Activated CD8-positive, alpha-beta T cell treated with anti-CD3 and anti-CD28 coated beads for 36 hours (primary cell): ENCODE measurements around the gene ARHGAP1. TPM values are rescaled to one million over a fixed set of nuclear protein-coding genes. Genes with fewer than 3 reads are reported as not detected.
A peak's percentile ranks its signal among the peaks of the same experiment; 100 is the strongest.
"Not testable (repeated sequence)": the region's sequence is repeated elsewhere in the genome, so short reads cannot be mapped to it uniquely, and the experiment has no call there.

Experiments
- ATAC-seq: fragments of 200-7000 bp; cut with Tn5 transposase; one replicate; pipeline ENCODE4 v1.10.0; 2021; ENCODE audit warnings: mild to moderate bottlenecking, moderate library complexity
- CTCF ChIA-PET: fragments of 350-600 bp; sonication (Branson Sonifier 250); formaldehyde crosslinking; loops from one replicate; lab custom pipeline; 2021; ENCODE audit warnings: antibody characterized with exemption; lab: Charles Lee
- POLR2A ChIA-PET: fragments of 350-600 bp; sonication (Branson Sonifier 250); formaldehyde crosslinking; loops from one replicate; lab custom pipeline; 2021; ENCODE audit warnings: antibody characterized with exemption; lab: Charles Lee
- DNase-seq: peaks from one replicate; pipeline ENCODE4 v3.0.0-alpha.2; 2020
- H3K27ac Mint-ChIP-seq: one replicate; pipeline ENCODE4 v1.8.0; 2021; ENCODE audit warnings: mild to moderate bottlenecking, mixed read lengths
- H3K27me3 Mint-ChIP-seq: one replicate; pipeline ENCODE4 v1.8.0; 2021; ENCODE audit warnings: mixed read lengths
- H3K36me3 Mint-ChIP-seq: one replicate; pipeline ENCODE4 v1.8.0; 2021; ENCODE audit warnings: low read depth, mixed read lengths
- H3K4me1 Mint-ChIP-seq: one replicate; pipeline ENCODE4 v1.8.0; 2021; ENCODE audit warnings: low read depth, mixed read lengths
- H3K4me3 Mint-ChIP-seq: one replicate; pipeline ENCODE4 v1.8.0; 2021; ENCODE audit warnings: mild to moderate bottlenecking, moderate library complexity, mixed read lengths
- H3K9me3 Mint-ChIP-seq: one replicate; pipeline ENCODE4 v1.8.0; 2021; ENCODE audit warnings: mixed read lengths
- intact Hi-C: fragments of 100-400 bp; cut with micrococcal nuclease; formaldehyde crosslinking; loops from one replicate; pipeline ENCODE4 v1.10.0; 2022
- total RNA-seq, 2 experiments: library from RNA; stranded (reverse); gene quantifications; one replicate each; pipeline ENCODE4 v1.2.3, GENCODE V29; 2021
- TF ChIP-seq, protein P1 (sequence below): fragments of 200-600 bp; IDR thresholded peaks from one replicate; pipeline ENCODE4 v1.8.0; 2022; ENCODE audit warnings: antibody characterized with exemption, mild to moderate bottlenecking

ARHGAP1 gene
- total RNA-seq, 2 experiments from 2014 or later = 32.7 to 34.5 TPM

- H3K9me3 Mint-ChIP-seq = no peaks in the 10 kb centered on the region
- H3K4me3 Mint-ChIP-seq = no peak overlapping the region
- intact Hi-C loops = no loop called here
- peak overlapping the region; percentile 91 for H3K27ac Mint-ChIP-seq
- peaks cover 18% of the 10 kb centered on the region for H3K36me3 Mint-ChIP-seq
- ATAC-seq (no peak), DNase-seq (no peak)
- peaks cover 66% of the 10 kb centered on the region for H3K4me1 Mint-ChIP-seq
- TF ChIP-seq, protein P1, sequence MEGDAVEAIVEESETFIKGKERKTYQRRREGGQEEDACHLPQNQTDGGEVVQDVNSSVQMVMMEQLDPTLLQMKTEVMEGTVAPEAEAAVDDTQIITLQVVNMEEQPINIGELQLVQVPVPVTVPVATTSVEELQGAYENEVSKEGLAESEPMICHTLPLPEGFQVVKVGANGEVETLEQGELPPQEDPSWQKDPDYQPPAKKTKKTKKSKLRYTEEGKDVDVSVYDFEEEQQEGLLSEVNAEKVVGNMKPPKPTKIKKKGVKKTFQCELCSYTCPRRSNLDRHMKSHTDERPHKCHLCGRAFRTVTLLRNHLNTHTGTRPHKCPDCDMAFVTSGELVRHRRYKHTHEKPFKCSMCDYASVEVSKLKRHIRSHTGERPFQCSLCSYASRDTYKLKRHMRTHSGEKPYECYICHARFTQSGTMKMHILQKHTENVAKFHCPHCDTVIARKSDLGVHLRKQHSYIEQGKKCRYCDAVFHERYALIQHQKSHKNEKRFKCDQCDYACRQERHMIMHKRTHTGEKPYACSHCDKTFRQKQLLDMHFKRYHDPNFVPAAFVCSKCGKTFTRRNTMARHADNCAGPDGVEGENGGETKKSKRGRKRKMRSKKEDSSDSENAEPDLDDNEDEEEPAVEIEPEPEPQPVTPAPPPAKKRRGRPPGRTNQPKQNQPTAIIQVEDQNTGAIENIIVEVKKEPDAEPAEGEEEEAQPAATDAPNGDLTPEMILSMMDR = no peak
- ChIA-PET POLR2A (interaction anchor here (0.6 to 1.3 kb wide), 3 partner anchors 23 to 409 kb away, joined by 3 read pairs; partner anchors contain the start of gene ATG13), CTCF (no interaction called here)
- H3K27me3 Mint-ChIP-seq = no peaks in the 10 kb centered on the region
Measured at GRCh38 chr11:46672381-46672839, 28.0 kb downstream of the ARHGAP1 start.

- intact Hi-C loops = no loop called here
- Mint-ChIP-seq H3K9me3 (no peaks in the 10 kb centered on the region), H3K27ac (peak overlapping the region; percentile 91), H3K27me3 (no peaks in the 10 kb centered on the region), H3K36me3 (peaks cover 18% of the 10 kb centered on the region), H3K4me1 (peaks cover 64% of the 10 kb centered on the region), H3K4me3 (no peak overlapping the region)
- CTCF ChIA-PET = interaction anchor here (1.2 to 1.6 kb wide), 3 partner anchors 16 to 303 kb away, joined by 3 to 8 read pairs (median 4); partner anchors contain the start of genes ATG13 and HARBI1
- POLR2A ChIA-PET = interaction anchor here (0.6 to 1.5 kb wide), 3 partner anchors 42 to 408 kb away, joined by 3 read pairs; partner anchors contain the start of gene ATG13
- TF ChIP-seq, protein P1 = no peak
- no peak for ATAC-seq
- DNase-seq = no peak
Measured at GRCh38 chr11:46671958-46672315, 28.5 kb downstream of the ARHGAP1 start.

DNA sequence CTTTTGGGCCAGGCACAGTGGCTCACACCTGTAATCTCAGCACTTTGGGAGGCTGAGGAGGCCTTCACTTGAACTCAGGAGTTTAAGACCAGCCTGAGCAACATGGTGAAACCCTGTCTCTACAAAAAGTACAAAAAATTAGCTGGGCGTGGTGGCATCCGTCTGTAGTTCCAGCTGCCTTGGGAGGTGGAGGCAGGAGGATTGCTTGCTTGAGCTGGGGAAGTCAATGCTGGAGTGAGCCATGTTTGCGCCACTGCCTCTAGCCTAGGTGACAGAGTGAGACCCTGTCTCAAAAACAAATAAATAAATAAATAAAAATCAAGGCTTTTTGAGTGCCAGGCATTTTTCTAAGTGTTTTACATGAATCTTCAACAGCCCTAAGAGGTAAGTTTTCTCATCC lies 29.9 kb downstream of the ARHGAP1 start:
- ChIA-PET CTCF (interaction anchor here (0.8 to 2.0 kb wide), 12 partner anchors 9 to 282 kb away, joined by 3 to 8 read pairs (median 4); partner anchors contain the start of genes ARHGAP1, ATG13, HARBI1 and ZNF408), POLR2A (interaction anchor here (1.0 to 1.5 kb wide), 2 partner anchors 11 to 41 kb away, joined by 3 read pairs; no protein-coding TSS in a partner anchor)
- H3K4me3 Mint-ChIP-seq, DNase-seq, ATAC-seq, H3K9me3 Mint-ChIP-seq, H3K27me3 Mint-ChIP-seq, intact Hi-C loops: not testable (repeated sequence)
- Mint-ChIP-seq H3K27ac (peak overlapping the region; percentile 91), H3K4me1 (peaks cover 54% of the 10 kb centered on the region), H3K36me3 (peaks cover 24% of the 10 kb centered on the region)

GRCh38 chr11:46669711-46670139 lies 30.7 kb downstream of the ARHGAP1 start:
- H3K9me3 Mint-ChIP-seq = no peaks in the 10 kb centered on the region
- POLR2A ChIA-PET = interaction anchor here (0.7 kb wide), 1 partner anchor 22 kb away, joined by 3 read pairs; no protein-coding TSS in a partner anchor
- no peak for ATAC-seq
- CTCF ChIA-PET = interaction anchor here (0.8 to 2.0 kb wide), 6 partner anchors 9 to 280 kb away, joined by 3 to 5 read pairs (median 4); partner anchors contain the start of genes ARHGAP1 and ZNF408
- H3K27ac Mint-ChIP-seq = peak overlapping the region; percentile 55
- TF ChIP-seq, protein P1 = peak; percentile 41
- H3K27me3 Mint-ChIP-seq = no peaks in the 10 kb centered on the region
- intact Hi-C loops = no loop called here
- H3K4me1 Mint-ChIP-seq = peaks cover 46% of the 10 kb centered on the region
- peak; percentile 19 for DNase-seq
- no peak overlapping the region for H3K4me3 Mint-ChIP-seq
- peaks cover 24% of the 10 kb centered on the region for H3K36me3 Mint-ChIP-seq

- POLR2A ChIA-PET = interaction anchor here (0.6 kb wide), 1 partner anchor 9 kb away, joined by 3 read pairs; no protein-coding TSS in a partner anchor
- CTCF ChIA-PET = interaction anchor here (1.2 kb wide), 1 partner anchor 9 kb away, joined by 3 read pairs; no protein-coding TSS in a partner anchor
- intact Hi-C loops = no loop called here
Measured at GRCh38 chr11:46668480-46669085, 31.8 kb downstream of the ARHGAP1 start.

More at GRCh38 chr11:46668480-46669085, 31.8 kb downstream of the ARHGAP1 start:
- no peak overlapping the region for H3K27ac Mint-ChIP-seq
- no peak for ATAC-seq
- peaks cover 25% of the 10 kb centered on the region for H3K36me3 Mint-ChIP-seq
- H3K4me3 Mint-ChIP-seq = no peak overlapping the region
- TF ChIP-seq, protein P1 = no peak
- H3K27me3 Mint-ChIP-seq = no peaks in the 10 kb centered on the region
- peaks cover 34% of the 10 kb centered on the region for H3K4me1 Mint-ChIP-seq
- no peak for DNase-seq
- H3K9me3 Mint-ChIP-seq = no peaks in the 10 kb centered on the region
